GM18870 (cell line): ENCODE measurements around the gene PCGF5.
"Not testable (repeated sequence)": the region's sequence is repeated elsewhere in the genome, so short reads cannot be mapped to it uniquely, and the experiment has no call there.

Experiments used
- ATAC-seq: cut with Tn5 transposase; IDR thresholded peaks from one replicate; pipeline ENCODE4 v1.9.1; 2021; ENCODE audit warnings: moderate library complexity; ENCODE audit not compliant: unreplicated experiment

The PCGF5 gene

GRCh38 chr10:91319336-91319735 is 98.9 kb downstream of the PCGF5 start:
- ATAC-seq: no peak

DNA sequence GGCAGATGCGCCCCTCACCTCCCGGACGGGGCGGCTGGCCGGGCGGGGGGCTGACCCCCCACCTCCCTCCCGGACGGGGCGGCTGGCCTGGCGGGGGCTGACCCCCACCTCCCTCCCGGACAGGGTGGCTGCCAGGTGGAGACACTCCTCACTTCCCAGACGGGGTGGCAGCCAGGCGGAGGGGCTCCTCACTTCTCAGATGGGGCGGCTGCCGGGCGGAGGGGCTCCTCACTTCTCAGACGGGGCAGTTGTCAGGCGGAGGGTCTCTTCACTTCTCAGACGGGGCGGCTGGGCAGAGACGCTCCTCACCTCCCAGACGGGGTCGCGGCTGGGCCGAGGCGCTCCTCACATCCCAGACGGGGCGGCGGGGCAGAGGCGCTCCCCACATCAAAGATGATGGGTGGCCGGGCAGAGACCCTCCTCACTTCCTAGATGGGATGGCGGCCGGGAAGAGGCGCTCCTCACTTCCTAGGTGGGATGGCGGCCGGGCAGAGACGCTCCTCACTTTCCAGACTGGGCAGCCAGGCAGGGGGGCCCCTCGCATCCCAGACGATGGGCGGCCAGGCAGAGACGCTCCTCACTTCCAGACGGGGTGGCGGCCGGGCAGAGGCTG is 102.9 kb downstream of the PCGF5 start:
- not testable (repeated sequence) for ATAC-seq

DNA sequence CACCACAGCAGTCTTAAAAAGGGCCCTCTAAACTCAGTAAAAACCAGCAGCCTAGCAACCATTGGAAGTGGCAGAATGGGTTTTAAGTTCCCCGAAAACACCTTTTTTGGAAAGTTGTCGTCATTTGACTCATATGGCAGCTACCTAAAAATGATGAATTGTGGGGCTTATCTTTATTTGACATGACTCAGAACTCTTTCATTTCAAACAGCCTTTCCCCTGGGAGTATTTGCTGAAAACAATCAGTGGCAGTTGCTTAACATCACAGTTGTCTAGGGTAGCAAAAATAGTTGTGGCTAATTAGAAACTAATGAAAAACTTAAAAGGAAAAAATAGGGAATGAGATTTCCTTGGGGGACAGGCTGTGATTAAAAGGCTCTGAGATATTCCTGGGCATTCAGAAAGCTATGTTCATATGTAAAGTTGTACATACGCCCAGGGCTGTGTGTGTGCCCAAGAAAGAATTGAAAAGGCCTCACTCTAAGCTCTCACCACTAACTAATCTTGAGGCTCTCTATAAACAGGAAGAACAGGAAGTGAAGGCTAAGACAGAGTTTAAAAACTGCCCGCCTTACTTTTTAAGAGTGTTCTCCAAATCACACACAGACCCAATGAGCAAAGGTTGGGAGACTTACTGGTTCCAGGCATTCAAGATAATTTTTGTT is 108.0 kb downstream of the PCGF5 start:
- no peak for ATAC-seq
